ENCODE measurements around the gene IGF2. TPM values are rescaled to one million over a fixed set of nuclear protein-coding genes. Genes with fewer than 3 reads are reported as not detected.

Gene IGF2
- total RNA-seq, 1 donor from 2014 or later = 188 TPM

- Histone ChIP-seq H3K27me3 (ENCODE audit: insufficient read depth, low read length) (no peaks in the 10 kb centered on the region), H3K4me2 (ENCODE audit: low read length) (no peak overlapping the region), H3K79me2 (ENCODE audit: insufficient read depth, low read length) (no peaks in the 10 kb centered on the region), H3K27ac (ENCODE audit: low read depth, low read length) (no peak overlapping the region), H2AFZ (ENCODE audit: low read depth, low read length) (no peak overlapping the region), H3K4me3 (ENCODE audit: insufficient read depth, low read depth, low read length) (no peak overlapping the region), H3K9ac (ENCODE audit: low read length) (no peak overlapping the region), H3K9me3 (ENCODE audit: insufficient read depth, low read depth, low read length) (no peaks in the 10 kb centered on the region), H3K36me3 (ENCODE audit: insufficient read depth, low read length) (no peaks in the 10 kb centered on the region), H3K4me1 (ENCODE audit: insufficient read depth, low read length) (peaks cover 9% of the 10 kb centered on the region), H4K20me1 (ENCODE audit: insufficient read depth, low read length) (no peaks in the 10 kb centered on the region)
- H3K27me3 Mint-ChIP-seq (ENCODE audit: low read depth, unreplicated experiment) = peaks cover 28% of the 10 kb centered on the region
- FAIRE-seq (no peak), DNase-seq (ENCODE audit: low read depth) (no peak)
- no peak overlapping the region for H3K4me3 Mint-ChIP-seq (ENCODE audit: unreplicated experiment)
- peaks cover 1% of the 10 kb centered on the region for H3K9me3 Mint-ChIP-seq (ENCODE audit: unreplicated experiment)
- H3K36me3 Mint-ChIP-seq (ENCODE audit: low read depth, unreplicated experiment) = peaks cover 1% of the 10 kb centered on the region
- H3K4me1 Mint-ChIP-seq (ENCODE audit: low read depth, unreplicated experiment) = no peaks in the 10 kb centered on the region
- no peak for TF ChIP-seq EZH2 (IDR thresholded peaks at IDR 0.05; ENCODE audit: insufficient read depth, low read length)
- TF ChIP-seq, protein P1, sequence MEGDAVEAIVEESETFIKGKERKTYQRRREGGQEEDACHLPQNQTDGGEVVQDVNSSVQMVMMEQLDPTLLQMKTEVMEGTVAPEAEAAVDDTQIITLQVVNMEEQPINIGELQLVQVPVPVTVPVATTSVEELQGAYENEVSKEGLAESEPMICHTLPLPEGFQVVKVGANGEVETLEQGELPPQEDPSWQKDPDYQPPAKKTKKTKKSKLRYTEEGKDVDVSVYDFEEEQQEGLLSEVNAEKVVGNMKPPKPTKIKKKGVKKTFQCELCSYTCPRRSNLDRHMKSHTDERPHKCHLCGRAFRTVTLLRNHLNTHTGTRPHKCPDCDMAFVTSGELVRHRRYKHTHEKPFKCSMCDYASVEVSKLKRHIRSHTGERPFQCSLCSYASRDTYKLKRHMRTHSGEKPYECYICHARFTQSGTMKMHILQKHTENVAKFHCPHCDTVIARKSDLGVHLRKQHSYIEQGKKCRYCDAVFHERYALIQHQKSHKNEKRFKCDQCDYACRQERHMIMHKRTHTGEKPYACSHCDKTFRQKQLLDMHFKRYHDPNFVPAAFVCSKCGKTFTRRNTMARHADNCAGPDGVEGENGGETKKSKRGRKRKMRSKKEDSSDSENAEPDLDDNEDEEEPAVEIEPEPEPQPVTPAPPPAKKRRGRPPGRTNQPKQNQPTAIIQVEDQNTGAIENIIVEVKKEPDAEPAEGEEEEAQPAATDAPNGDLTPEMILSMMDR (IDR thresholded peaks at IDR 0.05; ENCODE audit: insufficient read depth, low read depth, low read length) = no peak
- H3K27ac Mint-ChIP-seq (ENCODE audit: unreplicated experiment) = no peak overlapping the region
Observed at GRCh38 chr11:2103668-2104523, 35.3 kb downstream of the IGF2 start.

GRCh38 chr11:2102883-2103213 is 36.3 kb downstream of the IGF2 start:
- Histone ChIP-seq H3K27ac (ENCODE audit: low read depth, low read length) (no peak overlapping the region), H3K79me2 (ENCODE audit: insufficient read depth, low read length) (no peaks in the 10 kb centered on the region), H2AFZ (ENCODE audit: low read depth, low read length) (no peak overlapping the region), H3K4me1 (ENCODE audit: insufficient read depth, low read length) (peaks cover 12% of the 10 kb centered on the region), H3K9me3 (ENCODE audit: insufficient read depth, low read depth, low read length) (no peaks in the 10 kb centered on the region), H4K20me1 (ENCODE audit: insufficient read depth, low read length) (no peaks in the 10 kb centered on the region), H3K4me2 (ENCODE audit: low read length) (no peak overlapping the region), H3K4me3 (ENCODE audit: insufficient read depth, low read depth, low read length) (no peak overlapping the region), H3K36me3 (ENCODE audit: insufficient read depth, low read length) (no peaks in the 10 kb centered on the region), H3K9ac (ENCODE audit: low read length) (no peak overlapping the region), H3K27me3 (ENCODE audit: insufficient read depth, low read length) (no peaks in the 10 kb centered on the region)
- DNase-seq (ENCODE audit: low read depth) (no peak), FAIRE-seq (no peak)
- peaks cover 1% of the 10 kb centered on the region for H3K9me3 Mint-ChIP-seq (ENCODE audit: unreplicated experiment)
- no peak overlapping the region for H3K4me3 Mint-ChIP-seq (ENCODE audit: unreplicated experiment)
- peaks cover 28% of the 10 kb centered on the region for H3K27me3 Mint-ChIP-seq (ENCODE audit: low read depth, unreplicated experiment)
- H3K27ac Mint-ChIP-seq (ENCODE audit: unreplicated experiment) = no peak overlapping the region
- no peaks in the 10 kb centered on the region for H3K4me1 Mint-ChIP-seq (ENCODE audit: low read depth, unreplicated experiment)
- TF ChIP-seq EZH2 (IDR thresholded peaks at IDR 0.05; ENCODE audit: insufficient read depth, low read length) = no peak
- TF ChIP-seq, protein P1 (IDR thresholded peaks at IDR 0.05; ENCODE audit: insufficient read depth, low read depth, low read length) = no peak
- H3K36me3 Mint-ChIP-seq (ENCODE audit: low read depth, unreplicated experiment) = peaks cover 1% of the 10 kb centered on the region

Data from astrocyte (in vitro differentiated cells and primary cell).